DND-41 (cell line): ENCODE results near the gene ETNK2.

ENCODE experiments used
- CTCF ChIP-seq: IDR thresholded peaks from 2 replicates; pipeline ENCODE4 v1.5.1; 2012; ENCODE audit warnings: borderline replicate concordance, low read length, moderate library complexity, mild to moderate bottlenecking; ENCODE audit not compliant: poor library complexity, severe bottlenecking; ENCODE audit errors: extremely low read depth
- EZH2 ChIP-seq: IDR thresholded peaks from 3 replicates; pipeline ENCODE4 v1.6.1; 2012; ENCODE audit warnings: borderline replicate concordance, low read depth, mild to moderate bottlenecking, moderate library complexity, low read length, inconsistent platforms; ENCODE audit not compliant: severe bottlenecking

- no peak for TF ChIP-seq CTCF
- no peak for TF ChIP-seq EZH2
These were observed 43.3 kb downstream of the ETNK2 start for GRCh38 chr1:204108312-204109141.
